ENCODE results near the gene RTN4R.
"Not testable (repeated sequence)": the region's sequence is repeated elsewhere in the genome, so short reads cannot be mapped to it uniquely, and the experiment has no call there.

Gene RTN4R

GRCh38 chr22:20270190-20271113 lies 2.3 kb upstream of the RTN4R start:
- not testable (repeated sequence) for DNase-seq

- not testable (repeated sequence) for DNase-seq
These were observed 1.6 kb upstream of the RTN4R start for GRCh38 chr22:20269673-20270072.

DNA sequence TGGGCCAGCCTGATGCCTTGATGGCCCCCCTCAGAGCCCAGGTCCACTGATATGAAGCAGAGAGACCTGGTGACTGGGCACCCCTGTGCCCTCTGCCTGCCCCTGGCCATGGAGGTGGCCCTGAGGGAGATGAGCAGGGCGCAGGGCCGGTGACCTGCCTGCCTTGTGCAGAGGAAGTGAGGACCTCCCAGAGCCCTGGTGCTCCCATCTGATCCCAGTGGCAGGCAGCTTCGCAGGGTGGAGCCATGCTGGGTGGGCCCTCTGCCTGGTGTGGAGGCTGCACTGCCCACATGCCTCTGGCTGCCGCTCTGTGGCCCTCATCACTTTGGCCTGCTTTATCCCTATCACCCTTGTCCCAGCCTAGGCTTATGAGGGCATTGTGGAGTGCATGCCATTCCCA lies 1.1 kb upstream of the RTN4R start:
- not testable (repeated sequence) for DNase-seq

DNA sequence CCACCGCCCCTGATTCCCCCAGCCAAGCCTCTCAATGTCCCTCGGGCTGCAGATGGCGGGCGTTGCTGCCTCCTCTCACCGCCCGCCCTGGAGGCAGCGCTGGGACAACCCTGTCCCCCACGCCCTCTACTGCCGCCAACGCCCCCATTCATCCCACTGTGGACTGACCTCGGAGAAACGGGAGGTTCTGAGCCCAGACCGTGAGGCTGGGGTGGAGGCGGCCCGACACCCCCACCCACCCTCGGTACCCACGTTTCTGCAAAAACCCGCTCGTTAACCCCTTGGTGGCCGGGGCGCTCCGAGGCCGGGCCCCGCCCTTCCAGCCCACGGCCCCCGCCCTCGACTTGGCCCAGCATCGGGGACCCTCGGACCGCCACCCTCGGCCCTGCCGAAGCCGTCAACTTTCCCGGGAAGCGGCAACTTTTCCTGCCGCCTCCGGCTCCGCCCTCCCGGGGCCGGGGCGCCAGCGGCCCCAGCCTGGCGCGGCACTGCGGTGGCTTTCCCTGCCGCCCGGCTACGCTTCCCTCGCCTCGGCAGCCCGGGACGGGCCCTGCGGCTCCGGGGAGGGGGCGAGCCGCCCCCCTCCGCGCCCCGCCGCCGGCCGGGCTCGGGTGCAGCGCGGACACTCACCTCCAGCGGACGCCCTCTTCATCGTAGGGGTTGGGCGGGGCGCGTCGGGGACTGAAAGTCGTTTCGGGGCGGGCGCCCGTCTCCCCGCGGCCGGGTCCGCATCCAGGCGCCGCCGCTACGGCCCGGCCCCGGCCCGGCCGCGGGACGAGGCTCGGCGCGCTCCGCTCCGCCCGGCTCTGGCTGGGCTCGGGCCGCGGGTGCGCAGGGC lies 458 bp downstream of the RTN4R start:
- DNase-seq = no peak

GRCh38 chr22:20266667-20267440 lies 1.3 kb downstream of the RTN4R start:
- DNase-seq = not testable (repeated sequence)

DNA sequence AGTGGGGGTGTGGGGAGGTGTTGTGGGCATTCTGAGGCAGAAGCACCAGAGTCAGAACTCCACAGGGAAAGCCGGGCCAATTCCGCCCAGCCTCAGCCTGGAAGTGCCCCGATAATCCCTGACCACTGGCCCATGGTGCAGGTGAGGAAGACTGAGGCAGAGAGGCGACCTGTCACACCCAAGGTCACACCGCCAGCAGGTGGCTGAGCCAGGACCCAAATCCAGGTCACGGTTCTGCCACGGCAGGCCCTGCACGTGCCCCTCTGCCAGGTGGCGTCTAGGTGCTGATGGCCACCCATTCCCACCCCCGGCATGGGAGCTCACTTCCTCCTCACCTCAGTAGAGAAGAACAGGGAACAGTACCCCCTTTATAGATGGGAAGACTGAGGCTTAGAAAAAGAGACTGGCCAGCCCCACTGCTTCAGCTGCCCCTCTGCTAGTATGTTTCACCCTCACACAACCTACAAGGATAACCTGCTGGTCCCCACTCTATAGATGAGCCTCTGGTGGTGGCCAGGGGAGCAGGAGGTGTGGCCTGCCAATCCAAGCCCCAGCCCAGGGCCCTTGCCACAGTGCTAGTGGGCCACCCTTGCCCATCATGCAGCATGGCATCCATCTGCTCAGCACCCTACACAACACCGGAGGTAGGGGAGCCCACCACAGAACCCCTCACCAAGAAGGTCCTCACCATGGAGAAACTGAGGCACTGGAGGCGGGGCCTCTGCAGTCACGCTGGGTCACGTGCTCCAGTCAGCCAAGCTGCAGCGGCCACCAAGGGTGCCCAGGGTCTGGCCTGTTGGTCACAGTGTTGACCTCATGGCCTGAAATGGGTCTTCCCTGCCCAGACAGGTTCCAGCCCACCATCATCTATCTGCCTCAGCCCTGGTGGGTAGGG lies 2.1 kb downstream of the RTN4R start:
- DNase-seq = not testable (repeated sequence)

DNA sequence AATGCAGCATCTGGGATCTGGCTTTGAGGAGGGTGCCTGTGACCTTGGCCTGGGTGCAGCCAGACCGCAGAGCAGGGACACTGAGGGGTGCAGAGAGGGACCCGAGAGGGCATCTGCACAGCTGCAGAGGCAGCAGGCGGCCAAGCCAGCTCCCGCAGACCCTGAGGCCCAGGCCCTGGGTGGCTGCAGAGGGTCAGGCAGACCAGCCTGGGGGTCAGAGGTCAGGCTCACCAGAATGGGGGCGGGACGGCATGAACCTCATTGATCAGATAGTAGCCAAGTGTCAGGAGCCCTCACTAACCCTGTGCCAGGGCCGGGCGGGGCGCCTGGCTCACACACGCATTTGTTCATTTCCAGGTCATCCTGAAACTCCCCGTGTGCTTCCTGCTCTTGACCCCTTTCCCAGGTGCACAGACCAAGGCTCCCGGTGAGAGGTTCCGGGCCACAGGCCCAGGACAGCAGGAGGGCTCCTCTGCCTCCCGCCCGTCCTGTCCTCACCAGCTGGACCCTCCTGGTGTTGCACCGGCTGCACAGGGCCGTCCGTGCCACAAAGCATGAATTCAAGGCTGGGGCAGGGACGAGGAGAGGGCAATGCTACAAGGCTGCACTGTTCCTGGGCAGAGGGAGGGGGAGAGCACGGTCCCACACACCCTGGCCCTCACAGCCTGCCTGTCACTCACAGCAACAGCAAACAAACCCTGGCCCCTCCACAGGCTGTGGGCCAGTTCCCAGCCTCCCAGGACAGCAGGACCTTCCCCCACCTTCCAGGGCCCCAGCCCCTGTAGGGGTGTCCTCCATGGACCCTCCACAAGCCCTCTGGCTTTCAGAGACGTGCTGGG lies 3.3 kb downstream of the RTN4R start:
- no peak for DNase-seq

DNA sequence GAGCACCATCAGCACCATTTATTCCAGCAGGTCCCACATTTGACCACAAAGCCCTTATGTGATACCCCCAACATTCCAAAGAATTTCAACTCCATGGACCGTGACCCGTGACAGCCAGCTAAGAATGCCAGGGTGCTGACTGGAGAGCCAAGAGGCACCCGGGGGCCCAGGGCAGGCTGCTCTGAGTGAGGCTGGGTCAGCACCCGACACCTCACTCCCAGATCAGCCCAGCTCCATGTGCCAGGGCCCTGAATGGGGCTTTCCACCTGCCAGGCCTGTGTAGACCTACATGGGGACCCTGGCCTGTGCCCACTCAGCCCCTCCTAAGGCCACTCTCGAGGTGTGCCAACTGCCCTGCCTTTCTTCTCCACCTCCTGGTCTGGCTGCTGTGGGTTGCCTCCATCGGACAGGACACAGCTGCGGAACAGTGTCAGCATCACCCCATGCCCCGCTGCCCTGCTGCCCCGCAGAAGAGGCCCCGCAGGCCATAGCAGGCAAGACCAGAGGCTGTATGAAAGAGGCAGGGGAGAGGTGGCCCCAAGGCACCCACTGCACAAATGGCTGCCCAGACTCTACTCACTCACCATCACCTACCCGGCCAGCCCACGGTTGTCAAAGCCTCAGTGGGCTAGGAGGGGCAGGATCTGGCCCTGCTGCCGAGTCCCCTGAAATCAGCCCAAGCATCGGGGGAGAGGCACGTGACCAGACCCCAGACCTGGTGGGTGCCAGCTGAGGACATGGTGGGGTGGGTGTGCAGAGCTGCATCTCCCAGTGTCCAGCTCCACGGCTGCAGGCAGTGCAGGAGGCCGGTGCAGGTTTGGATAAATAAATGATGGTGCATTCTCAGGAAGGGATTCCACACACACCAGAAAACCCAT lies 4.5 kb downstream of the RTN4R start:
- not testable (repeated sequence) for DNase-seq

DNA sequence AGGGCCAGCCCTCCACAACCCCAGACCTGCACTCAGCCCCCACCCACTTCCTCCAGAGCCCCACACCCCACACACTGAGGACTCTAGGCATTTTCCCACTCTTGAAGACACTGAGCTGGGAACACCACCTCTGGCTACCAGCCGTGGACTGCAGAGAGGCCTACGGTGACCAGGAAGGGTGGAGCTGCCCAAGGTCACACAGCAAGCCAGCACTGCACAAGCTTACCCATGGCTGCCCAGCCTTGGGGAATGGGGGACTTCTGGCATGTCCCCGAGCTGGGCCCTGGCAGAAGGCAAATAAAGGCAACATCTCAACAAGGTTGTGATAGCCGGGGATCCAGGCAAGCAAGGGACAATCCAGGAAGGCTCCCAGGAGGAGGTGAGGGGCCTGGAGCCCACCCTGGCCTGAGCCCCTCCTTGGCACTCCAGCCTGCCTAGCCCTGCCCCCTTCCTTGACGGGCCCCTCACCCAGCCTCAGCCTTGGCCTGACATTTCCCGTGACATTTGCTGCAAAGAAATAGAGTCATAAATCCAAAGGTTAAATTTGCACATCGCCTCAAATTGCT lies 5.5 kb downstream of the RTN4R start:
- no peak for DNase-seq

DNA sequence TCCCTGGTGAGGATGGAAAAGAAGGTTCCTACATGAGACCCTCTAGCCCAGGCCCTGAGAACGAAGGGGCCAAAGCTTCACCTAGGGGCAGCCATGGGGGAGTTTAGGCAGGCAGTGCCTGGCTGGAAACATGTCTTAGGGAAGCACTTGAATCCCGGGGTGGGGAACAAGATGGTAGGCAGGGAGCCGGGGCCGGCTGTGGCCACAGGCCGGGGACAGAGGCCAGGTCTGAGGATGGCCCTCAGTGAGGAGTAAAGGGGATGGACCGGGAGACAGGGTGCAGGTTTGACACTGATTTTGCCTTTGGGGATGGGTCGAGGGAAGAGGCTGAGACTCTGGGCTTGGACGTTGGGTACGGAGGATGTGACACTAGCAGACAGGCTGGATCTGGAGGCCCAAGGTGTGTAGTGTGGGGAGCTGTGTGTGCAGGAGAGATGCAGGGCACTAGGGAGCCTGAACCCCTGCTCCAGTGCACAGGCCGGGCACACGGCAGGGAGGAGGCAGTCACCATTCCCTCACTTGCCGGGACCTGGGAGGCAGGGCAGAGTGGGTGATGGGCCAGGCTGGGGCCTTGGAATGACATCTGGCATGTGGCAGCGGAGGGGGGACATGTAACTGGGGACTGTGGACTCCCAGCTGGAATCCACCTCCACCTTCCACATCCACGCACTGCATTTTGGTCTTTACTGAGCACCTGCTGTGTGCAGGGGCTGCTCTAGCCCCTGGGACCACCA lies 6.1 kb downstream of the RTN4R start:
- no peak for DNase-seq

GRCh38 chr22:20260071-20260765 lies 7.9 kb downstream of the RTN4R start:
- DNase-seq = no peak

GRCh38 chr22:20259327-20259688 lies 8.8 kb downstream of the RTN4R start:
- DNase-seq = no peak

DNA sequence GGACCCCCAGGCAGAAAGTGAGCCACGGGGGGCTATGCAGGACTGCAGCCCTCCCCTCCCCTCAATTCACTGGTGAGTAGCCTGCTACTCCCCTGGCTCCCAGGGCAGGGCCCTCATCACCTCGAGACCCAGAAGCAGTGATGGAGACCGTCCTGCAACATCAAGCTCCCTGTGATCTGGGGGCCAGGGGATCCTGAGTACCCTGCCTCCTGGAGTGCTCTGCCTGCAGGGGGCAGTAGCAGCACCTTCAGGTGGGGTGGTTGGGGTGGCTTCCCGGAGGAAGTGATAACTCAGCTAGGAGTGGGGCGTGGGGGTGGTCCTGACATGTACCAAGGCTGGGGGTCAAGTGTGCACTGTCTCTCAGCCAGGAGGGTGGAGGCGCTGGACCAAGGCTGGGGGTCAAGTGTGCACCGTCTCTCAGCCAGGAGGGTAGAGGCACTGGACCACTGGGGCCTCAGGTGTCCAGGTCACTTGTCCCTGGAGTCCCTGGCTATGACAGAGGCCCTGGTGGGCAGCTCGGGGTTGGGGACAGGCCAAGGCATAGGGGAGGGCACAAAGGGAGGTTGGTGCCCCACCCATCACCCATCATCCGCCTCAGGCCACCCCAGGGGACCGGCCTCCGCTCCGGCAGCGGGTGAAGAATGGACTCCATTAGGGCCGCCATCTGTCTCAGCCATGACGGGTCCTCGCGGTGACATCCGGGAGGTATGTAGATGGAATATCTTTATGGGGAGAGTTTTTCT lies 9.4 kb downstream of the RTN4R start:
- DNase-seq = no peak

GRCh38 chr22:20258021-20258299 lies 10.2 kb downstream of the RTN4R start:
- no peak for DNase-seq

GRCh38 chr22:20257212-20258020 lies 10.7 kb downstream of the RTN4R start:
- no peak for DNase-seq

- no peak for DNase-seq
These were observed 11.4 kb downstream of the RTN4R start for GRCh38 chr22:20256551-20257211.
